B cell (primary cell): ENCODE results near the gene SAA2. TPM values are rescaled to one million over a fixed set of nuclear protein-coding genes. Genes with fewer than 3 reads are reported as not detected.

ENCODE experiments used
- ATAC-seq: fragments of 200-7000 bp; cut with Tn5 transposase; one replicate; pipeline ENCODE4 v1.10.0; 2021; ENCODE audit warnings: low read depth, mild to moderate bottlenecking, moderate number of reproducible peaks, moderate library complexity
- CTCF ChIA-PET: fragments of 350-600 bp; sonication (Branson Sonifier 250); formaldehyde crosslinking; loops from one replicate; lab custom pipeline; 2021; ENCODE audit warnings: antibody characterized with exemption, inconsistent platforms; lab: Charles Lee
- POLR2A ChIA-PET: fragments of 350-600 bp; sonication (Branson Sonifier 250); formaldehyde crosslinking; loops from one replicate; lab custom pipeline; 2021; ENCODE audit warnings: antibody characterized with exemption; lab: Charles Lee
- DNase-seq: peaks from one replicate; pipeline ENCODE4 v3.0.0; 2013
- H2AFZ ChIP-seq: 2 replicates; pipeline ENCODE4 v1.6.1; 2012; ENCODE audit warnings: mild to moderate bottlenecking, low read depth, low read length; ENCODE audit not compliant: insufficient read depth, poor library complexity, severe bottlenecking
- H3K27ac ChIP-seq, 2 donors: 1 replicate in 1 of 2; 2 replicates in 1 of 2; pipeline ENCODE4 v1.5.1; 2012 to 2013; ENCODE audit warnings: low read length in 2 of 2, mild to moderate bottlenecking in 2 of 2, moderate library complexity in 1 of 2
- H3K27me3 ChIP-seq, 4 experiments: fragments of 200-600 bp in 1 of 4; sonication (generic) in 1 of 4; replicated peaks in 1 of 4; 1 replicate in 2 of 4; 2 replicates in 2 of 4; pipeline versions ENCODE4 v1.6.1 to v1.7.0; 2013 to 2016; ENCODE audit warnings: low read length in 3 of 4, mild to moderate bottlenecking in 2 of 4, mixed read lengths in 1 of 4, moderate library complexity in 1 of 4; ENCODE audit not compliant: insufficient read depth in 4 of 4, control insufficient read depth in 3 of 4; ENCODE audit errors: control extremely low read depth in 1 of 4
- H3K36me3 ChIP-seq, 2 experiments: replicated peaks in 1 of 2; 1 replicate in 1 of 2; 2 replicates in 1 of 2; pipeline versions ENCODE4 v1.6.1 to v1.7.1; 2013; ENCODE audit warnings: low read length in 1 of 2; ENCODE audit not compliant: insufficient read depth in 2 of 2, control insufficient read depth in 1 of 2; ENCODE audit errors: control extremely low read depth in 1 of 2, extremely low read depth in 1 of 2
- H3K4me1 ChIP-seq, 2 donors: fragments of 200-600 bp in 1 of 2; sonication (generic) in 1 of 2; 1 replicate in 1 of 2; 2 replicates in 1 of 2; pipeline versions ENCODE4 v1.5.1 to v1.6.1; 2013 to 2017; ENCODE audit warnings: low read length in 2 of 2; ENCODE audit not compliant: control insufficient read depth in 2 of 2, insufficient read depth in 2 of 2
- H3K4me2 ChIP-seq: replicated peaks from 2 replicates; pipeline ENCODE3; 2012; ENCODE audit warnings: mild to moderate bottlenecking, low read depth, low read length; ENCODE audit not compliant: poor library complexity, severe bottlenecking
- H3K4me3 ChIP-seq, 5 experiments: fragments of 200-600 bp in 1 of 5; sonication (generic) in 1 of 5; 1 replicate in 3 of 5; 2 replicates in 2 of 5; pipeline versions ENCODE4 v1.5.1 to v1.7.0; 2011 to 2016; ENCODE audit warnings: low read length in 4 of 5, mild to moderate bottlenecking in 4 of 5, low read depth in 2 of 5, control low read depth in 1 of 5, moderate library complexity in 1 of 5; ENCODE audit not compliant: insufficient read depth in 1 of 5; ENCODE audit errors: control extremely low read depth in 1 of 5, extremely low read depth in 1 of 5
- H3K79me2 ChIP-seq: fragments of 200-600 bp; sonication (generic); one replicate; pipeline ENCODE4 v1.6.0; 2016; ENCODE audit warnings: low read length; ENCODE audit not compliant: control insufficient read depth, insufficient read depth
- H3K9ac ChIP-seq: fragments of 200-600 bp; sonication (generic); 2 replicates; pipeline ENCODE4 v1.6.1; 2017; ENCODE audit warnings: mild to moderate bottlenecking, low read length, moderate library complexity
- H3K9me3 ChIP-seq, 3 donors: one replicate each; pipeline versions ENCODE4 v1.6.1 to v1.7.1; 2013; ENCODE audit warnings: low read length in 2 of 3; ENCODE audit not compliant: control insufficient read depth in 2 of 3, insufficient read depth in 1 of 3; ENCODE audit errors: control extremely low read depth in 1 of 3
- H4K20me1 ChIP-seq: 2 replicates; pipeline ENCODE4 v1.6.0; 2012; ENCODE audit warnings: mild to moderate bottlenecking, low read length; ENCODE audit not compliant: insufficient read depth, control insufficient read depth, poor library complexity, severe bottlenecking
- H3K27ac Mint-ChIP-seq: one replicate; pipeline ENCODE4 v1.8.0; 2021; ENCODE audit warnings: mixed read lengths
- H3K27me3 Mint-ChIP-seq: one replicate; pipeline ENCODE4 v1.8.0; 2021; ENCODE audit warnings: mixed read lengths
- H3K4me1 Mint-ChIP-seq: one replicate; pipeline ENCODE4 v1.8.0; 2021; ENCODE audit warnings: mixed read lengths
- H3K4me3 Mint-ChIP-seq: one replicate; pipeline ENCODE4 v1.8.0; 2021; ENCODE audit warnings: mixed read lengths
- H3K9me3 Mint-ChIP-seq: one replicate; pipeline ENCODE4 v1.8.0; 2022; ENCODE audit warnings: mixed read lengths; ENCODE audit not compliant: insufficient read depth
- CTCF ChIP-seq: fragments of 200-600 bp; IDR thresholded peaks from one replicate; pipeline ENCODE4 v1.8.0; 2022; ENCODE audit warnings: antibody characterized with exemption, mild to moderate bottlenecking
- EZH2 ChIP-seq: IDR thresholded peaks from 2 replicates; pipeline ENCODE4 v1.6.1; 2012; ENCODE audit warnings: borderline replicate concordance, low read depth, mild to moderate bottlenecking, moderate library complexity, low read length; ENCODE audit not compliant: insufficient read depth, poor library complexity, severe bottlenecking
- WGBS: methylation state at CpG from one replicate; pipeline ENCODE4 v1.1.5; 2013; ENCODE audit warnings: missing lambda C conversion rate; ENCODE audit not compliant: insufficient coverage; 5-methylcytosine and 5-hydroxymethylcytosine counted together
- intact Hi-C: fragments of 100-400 bp; cut with micrococcal nuclease; formaldehyde crosslinking; loops from one replicate; pipeline ENCODE4 v1.10.0; 2022
- polyA plus RNA-seq: library from polyadenylated mRNA; depleted of rRNA; stranded (reverse); fragments of >200 nt; gene quantifications from 2 replicates; pipeline ENCODE4 v1.2.3, GENCODE V29; 2012
- small RNA-seq: library from RNA; depleted of rRNA; stranded (forward); fragments of <200 nt; gene quantifications from one replicate; pipeline ENCODE3, GENCODE V24; 2012; ENCODE audit warnings: low replicate concordance, low read depth; ENCODE audit not compliant: insufficient read length
- total RNA-seq, 2 donors: library from RNA; stranded (reverse); fragments of 120-200 nt in 1 of 2; gene quantifications; 1 replicate in 1 of 2; 2 replicates in 1 of 2; pipeline versions ENCODE4 v1.2.3 to v1.2.4, GENCODE V29; 2013 to 2022

The SAA2 gene
- total and polyA plus RNA-seq, 2 donors (not counting 1 experiment from before 2014, with no cell fraction given): not detected

- Histone ChIP-seq H4K20me1 (no peaks in the 10 kb centered on the region), H3K27ac (no peak overlapping the region), H3K79me2 (no peaks in the 10 kb centered on the region), H3K4me2 (no peak overlapping the region), H3K27me3 (peaks cover 0 to 3% (median 0%) of the 10 kb centered on the region in 4 experiments), H3K4me3 (no peak overlapping the region), H3K4me1 (no peaks in the 10 kb centered on the region), H2AFZ (no peak overlapping the region), H3K9me3 (peaks cover 0 to 4% (median 0%) of the 10 kb centered on the region in 3 donors), H3K9ac (no peak overlapping the region), H3K36me3 (no peaks in the 10 kb centered on the region)
- no peaks in the 10 kb centered on the region for H3K4me1 Mint-ChIP-seq
- H3K4me3 Mint-ChIP-seq: no peak overlapping the region
- CTCF ChIA-PET: no interaction called here
- POLR2A ChIA-PET: no interaction called here
- WGBS: 93% methylated on average over 2 of the region's 2 CpGs
- no peaks in the 10 kb centered on the region for H3K9me3 Mint-ChIP-seq
- intact Hi-C loops: no loop called here
- peaks cover 21% of the 10 kb centered on the region for H3K27me3 Mint-ChIP-seq
- TF ChIP-seq CTCF (no peak), EZH2 (no peak)
- no peak overlapping the region for H3K27ac Mint-ChIP-seq
- DNase-seq (no peak), ATAC-seq (no peak)
These were observed 51.9 kb downstream of the SAA2 start for GRCh38 chr11:18196532-18196931.

Small RNAs within 50 kb of the gene (small RNA-seq; reads per million reads assigned to genes)
- gene RNA5SP333 (not detected), gene RNA5SP334 (not detected)

Other genes starting within 250 kb of the SAA2 start
- 52.5 and 54.3 TPM in 2 replicates for gene SERGEF, start 235.6 kb downstream of the SAA2 start, total RNA-seq
- 24.2 and 26.0 TPM in 2 replicates for gene SERGEF, start 235.6 kb downstream of the SAA2 start, polyA plus RNA-seq
- gene TPH1, start 202.4 kb downstream of the SAA2 start, total RNA-seq: 2.7 and 2.8 TPM in 2 replicates
- gene TPH1, start 202.4 kb downstream of the SAA2 start, polyA plus RNA-seq: 0.51 and 1.5 TPM in 2 replicates
- gene SAAL1, start 142.6 kb downstream of the SAA2 start, total RNA-seq: 35.2 and 37.8 TPM in 2 replicates
- 12.8 and 26.3 TPM in 2 replicates for gene SAAL1, start 142.6 kb downstream of the SAA2 start, polyA plus RNA-seq
- not detected in 2 replicates for gene MRGPRX3, start 116.1 kb downstream of the SAA2 start, total RNA-seq
- gene MRGPRX3, start 116.1 kb downstream of the SAA2 start, polyA plus RNA-seq: not detected in 2 replicates
- gene MRGPRX4, start 75.8 kb downstream of the SAA2 start, total RNA-seq: not detected in 2 replicates
- 0.12 TPM in 1 of 2 replicates, not detected in the other for gene MRGPRX4, start 75.8 kb downstream of the SAA2 start, polyA plus RNA-seq
- not detected in 2 replicates for gene SAA4, start 11.9 kb downstream of the SAA2 start, total RNA-seq
- gene SAA4, start 11.9 kb downstream of the SAA2 start, polyA plus RNA-seq: not detected in 2 replicates
- gene SAA1, start 17.6 kb upstream of the SAA2 start, total RNA-seq: not detected in 2 replicates
- not detected in 2 replicates for gene SAA1, start 17.6 kb upstream of the SAA2 start, polyA plus RNA-seq
- gene HPS5, start 73.5 kb upstream of the SAA2 start, total RNA-seq: 31.3 and 38.4 TPM in 2 replicates
- gene HPS5, start 73.5 kb upstream of the SAA2 start, polyA plus RNA-seq: 15.2 and 16.5 TPM in 2 replicates
- gene GTF2H1, start 73.9 kb upstream of the SAA2 start, total RNA-seq: 71.9 and 74.7 TPM in 2 replicates
- gene GTF2H1, start 73.9 kb upstream of the SAA2 start, polyA plus RNA-seq: 42.0 and 43.7 TPM in 2 replicates
- 90.0 and 91.2 TPM in 2 replicates for gene LDHA, start 145.9 kb upstream of the SAA2 start, total RNA-seq
- gene LDHA, start 145.9 kb upstream of the SAA2 start, polyA plus RNA-seq: 113 and 144 TPM in 2 replicates
- not detected in 2 replicates for gene LDHC, start 163.7 kb upstream of the SAA2 start, total RNA-seq
- gene LDHC, start 163.7 kb upstream of the SAA2 start, polyA plus RNA-seq: 0.31 TPM in 1 of 2 replicates, not detected in the other
- gene LDHAL6A, start 207.2 kb upstream of the SAA2 start, total RNA-seq: 0.27 TPM in 1 of 2 replicates, not detected in the other
- 0.12 TPM in 1 of 2 replicates, not detected in the other for gene LDHAL6A, start 207.2 kb upstream of the SAA2 start, polyA plus RNA-seq